Large intestine (tissue), 3 donors: ENCODE measurements around the gene SSX2IP. TPM values are rescaled to one million over a fixed set of nuclear protein-coding genes. Genes with fewer than 3 reads are reported as not detected.
"Not testable (repeated sequence)": the region's sequence is repeated elsewhere in the genome, so short reads cannot be mapped to it uniquely, and the experiment has no call there.

ENCODE experiments used
- DNase-seq, 2 donors: peaks; one replicate each; pipeline versions ENCODE4 v3.0.0 to v3.0.0-alpha.2; 2013
- H3K27ac ChIP-seq: one replicate; pipeline ENCODE4 v1.5.1; 2013; ENCODE audit warnings: low read length
- H3K27me3 ChIP-seq: 2 replicates; pipeline ENCODE4 v1.6.1; 2013; ENCODE audit warnings: low read length; ENCODE audit not compliant: control insufficient read depth, insufficient read depth
- H3K36me3 ChIP-seq: 2 replicates; pipeline ENCODE4 v1.6.1; 2013; ENCODE audit warnings: low read length; ENCODE audit not compliant: control insufficient read depth, insufficient read depth
- H3K4me1 ChIP-seq: one replicate; pipeline ENCODE4 v1.6.1; 2013; ENCODE audit warnings: low read length; ENCODE audit not compliant: control insufficient read depth, insufficient read depth
- H3K4me3 ChIP-seq: one replicate; pipeline ENCODE4 v1.5.1; 2013; ENCODE audit warnings: low read length
- H3K9me3 ChIP-seq: one replicate; pipeline ENCODE4 v1.6.1; 2013; ENCODE audit warnings: mild to moderate bottlenecking, low read depth, low read length, moderate library complexity; ENCODE audit not compliant: control insufficient read depth
- WGBS: methylation state at CpG from one replicate; pipeline ENCODE4 v1.1.5; 2013; ENCODE audit warnings: low lambda C conversion rate; ENCODE audit not compliant: insufficient coverage; 5-methylcytosine and 5-hydroxymethylcytosine counted together
- polyA plus RNA-seq: library from polyadenylated mRNA; unstranded; fragments of 120-200 nt; gene quantifications from one replicate; pipeline ENCODE4 v1.2.1, GENCODE V29; 2013

SSX2IP gene
- polyA plus RNA-seq, 1 donor, result 96.4 TPM

DNA sequence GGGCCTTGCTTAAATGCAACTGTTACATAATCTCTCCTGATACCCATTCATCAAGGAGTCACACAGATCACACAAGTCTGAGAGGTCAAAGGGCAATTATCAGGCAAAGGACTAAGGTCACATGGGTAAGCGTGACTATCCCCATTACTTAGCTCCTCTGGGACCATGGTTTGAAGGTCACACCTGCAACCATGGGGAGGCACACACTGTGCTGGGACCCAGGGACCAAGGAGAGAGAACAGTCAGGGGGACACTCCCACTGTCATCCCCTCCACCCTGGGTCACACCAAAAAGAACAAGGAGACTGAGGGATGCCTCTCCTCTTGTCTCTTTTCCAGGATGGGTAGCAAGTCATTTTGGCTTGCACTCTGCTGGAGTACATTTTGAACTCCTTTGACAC is 85.1 kb downstream of the SSX2IP start:
- Histone ChIP-seq H3K27ac (no peak overlapping the region), H3K9me3 (peaks cover 9% of the 10 kb centered on the region), H3K4me3 (no peak overlapping the region), H3K4me1 (no peaks in the 10 kb centered on the region), H3K27me3 (no peaks in the 10 kb centered on the region), H3K36me3 (no peaks in the 10 kb centered on the region)
- no peak for DNase-seq
- no CpG with 5 or more reads among the region's 1 CpG for WGBS

- Histone ChIP-seq H3K4me1 (no peaks in the 10 kb centered on the region), H3K27ac (no peak overlapping the region), H3K4me3 (no peak overlapping the region), H3K27me3 (no peaks in the 10 kb centered on the region), H3K36me3 (no peaks in the 10 kb centered on the region), H3K9me3 (peaks cover 9% of the 10 kb centered on the region)
- WGBS, result 80% methylated on average over 1 of the region's 15 CpGs
- DNase-seq, result no peak
These were observed 86.1 kb downstream of the SSX2IP start for GRCh38 chr1:84603941-84604830.

- Histone ChIP-seq H3K27ac (no peak overlapping the region), H3K36me3 (no peaks in the 10 kb centered on the region), H3K4me3 (no peak overlapping the region), H3K27me3 (no peaks in the 10 kb centered on the region), H3K4me1 (no peaks in the 10 kb centered on the region), H3K9me3 (peaks cover 9% of the 10 kb centered on the region)
- WGBS, result no CpG with 5 or more reads among the region's 2 CpGs
- DNase-seq, result no peak
These were observed 87.0 kb downstream of the SSX2IP start for GRCh38 chr1:84603223-84603622.

GRCh38 chr1:84600796-84601195 is 89.5 kb downstream of the SSX2IP start:
- WGBS, result no CpG with 5 or more reads among the region's 5 CpGs
- DNase-seq, result no peak
- Histone ChIP-seq H3K27me3 (no peaks in the 10 kb centered on the region), H3K9me3 (peaks cover 8% of the 10 kb centered on the region), H3K36me3 (no peaks in the 10 kb centered on the region), H3K4me1 (no peaks in the 10 kb centered on the region), H3K4me3 (no peak overlapping the region), H3K27ac (no peak overlapping the region)

GRCh38 chr1:84598846-84599741 is 91.2 kb downstream of the SSX2IP start:
- no peaks in the 10 kb centered on the region for H3K9me3 ChIP-seq
- no peak overlapping the region for H3K4me3 ChIP-seq
- H3K27me3 ChIP-seq, result no peaks in the 10 kb centered on the region
- no peaks in the 10 kb centered on the region for H3K36me3 ChIP-seq
- 83% methylated on average over 2 of the region's 5 CpGs for WGBS
- DNase-seq, result no peak
- no peaks in the 10 kb centered on the region for H3K4me1 ChIP-seq
- no peak overlapping the region for H3K27ac ChIP-seq

DNA sequence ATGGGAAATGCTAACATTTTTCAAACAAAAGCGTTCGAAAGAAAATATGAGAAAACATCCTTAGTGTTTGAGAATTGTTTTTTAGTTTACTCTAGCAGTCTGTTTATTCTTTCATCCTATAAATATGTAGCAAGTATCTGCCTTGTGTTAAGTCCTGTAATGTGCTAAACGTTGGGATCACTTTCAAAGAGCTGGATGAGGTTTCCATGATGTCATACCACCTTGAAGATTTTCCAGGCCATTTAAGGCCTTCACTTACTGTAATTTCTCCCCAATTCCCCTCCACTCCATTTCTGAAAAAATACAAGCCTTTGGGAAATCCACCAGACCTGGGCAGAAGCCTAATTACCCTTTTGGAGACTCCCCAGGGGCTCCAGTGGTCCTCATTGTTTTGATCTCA is 91.8 kb downstream of the SSX2IP start:
- H3K36me3 ChIP-seq, result no peaks in the 10 kb centered on the region
- H3K27me3 ChIP-seq, result no peaks in the 10 kb centered on the region
- no CpG with 5 or more reads among the region's 3 CpGs for WGBS
- no peak for DNase-seq
- no peaks in the 10 kb centered on the region for H3K4me1 ChIP-seq
- no peak overlapping the region for H3K27ac ChIP-seq
- H3K9me3 ChIP-seq, result no peaks in the 10 kb centered on the region
- no peak overlapping the region for H3K4me3 ChIP-seq

GRCh38 chr1:84597011-84597410 is 93.2 kb downstream of the SSX2IP start:
- H3K4me1 ChIP-seq, result no peaks in the 10 kb centered on the region
- H3K36me3 ChIP-seq, result no peaks in the 10 kb centered on the region
- H3K4me3 ChIP-seq, result no peak overlapping the region
- no peak for DNase-seq
- no peak overlapping the region for H3K27ac ChIP-seq
- WGBS, result 100% methylated on average over 1 of the region's 1 CpG
- no peaks in the 10 kb centered on the region for H3K9me3 ChIP-seq
- H3K27me3 ChIP-seq, result no peaks in the 10 kb centered on the region

DNA sequence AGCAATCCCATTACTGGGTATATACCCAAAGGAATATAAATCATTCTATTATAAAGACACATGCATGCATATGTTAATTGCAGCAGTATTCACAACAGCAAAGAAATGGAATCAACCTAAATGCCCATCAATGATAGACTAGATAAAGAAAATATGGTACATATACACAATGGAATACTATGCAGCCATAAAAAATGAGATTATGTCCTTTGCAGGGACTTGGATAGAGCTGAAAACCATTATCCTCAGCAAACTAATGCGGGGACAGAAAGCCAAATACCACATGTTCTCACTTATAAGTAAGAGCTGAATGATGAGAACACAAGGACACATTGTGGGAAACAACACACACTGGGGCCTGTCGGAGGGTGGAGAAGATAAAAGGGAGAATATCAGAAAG is 95.3 kb downstream of the SSX2IP start:
- not testable (repeated sequence) for DNase-seq, H3K36me3 ChIP-seq, H3K9me3 ChIP-seq, H3K4me1 ChIP-seq, H3K4me3 ChIP-seq, H3K27ac ChIP-seq, H3K27me3 ChIP-seq
- 80% methylated on average over 1 of the region's 2 CpGs for WGBS

Other genes starting within 250 kb of the SSX2IP start
- 35.5 TPM for gene RPF1, start 211.2 kb downstream of the SSX2IP start, polyA plus RNA-seq
- gene SPATA1, start 184.1 kb downstream of the SSX2IP start, polyA plus RNA-seq, result 4.5 TPM
- 200 TPM for gene GNG5, start 183.9 kb downstream of the SSX2IP start, polyA plus RNA-seq
- 26.5 TPM for gene CTBS, start 116.0 kb downstream of the SSX2IP start, polyA plus RNA-seq
- gene LPAR3, start 202.7 kb upstream of the SSX2IP start, polyA plus RNA-seq, result 1.1 TPM